ENCODE results near the gene MTMR12. TPM values are rescaled to one million over a fixed set of nuclear protein-coding genes. Genes with fewer than 3 reads are reported as not detected.

Gene MTMR12
- total and polyA plus RNA-seq, 2 donors (not counting 3 experiments of a cell fraction or from before 2014, with no cell fraction given) = 18.2 to 38.6 TPM

- Histone ChIP-seq H3K27ac (ENCODE audit: insufficient read depth, low read depth, low read length) (no peak overlapping the region), H4K20me1 (replicated peaks; ENCODE audit: control insufficient read depth, extremely low read depth, insufficient read depth, low read length) (no peaks in the 10 kb centered on the region), H3K9me3 (replicated peaks; ENCODE audit: control insufficient read depth, insufficient read depth, low read length) (no peaks in the 10 kb centered on the region), H3K9me1 (replicated peaks; ENCODE audit: control insufficient read depth, extremely low read depth, insufficient read depth, low read length) (no peaks in the 10 kb centered on the region), H3K36me3 (ENCODE audit: control insufficient read depth in 2 of 2, extremely low read depth in 1 of 2, insufficient read depth in 2 of 2, low read length in 2 of 2) (peaks cover 5 to 11% of the 10 kb centered on the region in 2 experiments), H3K27me3 (ENCODE audit: control insufficient read depth in 2 of 2, insufficient read depth in 2 of 2, low read length in 2 of 2) (no peaks in the 10 kb centered on the region), H3K4me1 (ENCODE audit: control insufficient read depth, extremely low read depth, insufficient read depth, low read length) (peaks cover 16% of the 10 kb centered on the region), H3K79me2 (ENCODE audit: control insufficient read depth, insufficient read depth, low read length) (no peaks in the 10 kb centered on the region), H3K9ac (replicated peaks; ENCODE audit: extremely low read depth, insufficient read depth, low read length) (no peak overlapping the region), H3K4me3 (replicated peaks in 1 of 3; ENCODE audit: insufficient read depth in 1 of 3, low read depth in 1 of 3, low read length in 3 of 3) (no peak overlapping the region), H2AFZ (ENCODE audit: low read depth, low read length) (no peak overlapping the region), H3K4me2 (ENCODE audit: insufficient read depth, low read length) (no peak overlapping the region)
- BruUV-seq (replicated peaks) = no TSS peak
- dilution Hi-C loops (cut with MboI; ENCODE audit: extremely low pct_ligation_motif_present, low sequenced_read_pairs) (no loop called here), intact Hi-C loops (cut with micrococcal nuclease) (loop anchor here (2.0 to 5.0 kb wide), 4 partner anchors 42 to 358 kb away; partner anchors contain the start of gene MTMR12)
- DNase-seq (ENCODE audit: low read depth, low spot score) = no peak
- FAIRE-seq = no peak
- ChIA-PET POLR2A (interaction anchor here (0.6 to 1.0 kb wide), 2 partner anchors 9 to 96 kb away, joined by 3 to 4 read pairs; no protein-coding TSS in a partner anchor), CTCF (interaction anchor here (0.9 to 10.1 kb wide), 19 partner anchors 9 to 357 kb away, joined by 3 to 325 read pairs (median 7); partner anchors contain the start of genes GOLPH3 and SUB1)
- TF ChIP-seq GATA2 (IDR thresholded peaks at IDR 0.05; ENCODE audit: insufficient read depth, insufficient read length, low read depth, low read length) (no peak), MYC (IDR thresholded peaks at IDR 0.05; ENCODE audit: low read depth, low read length) (no peak), JUN (IDR thresholded peaks at IDR 0.05; ENCODE audit: borderline replicate concordance, insufficient read depth, insufficient read length, low read depth) (no peak), EZH2 (IDR thresholded peaks at IDR 0.05; ENCODE audit: borderline replicate concordance, low read depth, low read length, severe bottlenecking) (no peak), POLR2A (IDR thresholded peaks at IDR 0.05; ENCODE audit: low read depth, low read length) (no peak), POLR2AphosphoS5 (IDR thresholded peaks at IDR 0.05; ENCODE audit: insufficient read depth, low read depth, low read length) (no peak), FOS (IDR thresholded peaks at IDR 0.05; ENCODE audit: borderline replicate concordance, insufficient read depth, low read length) (no peak)
- TF ChIP-seq, protein P1, sequence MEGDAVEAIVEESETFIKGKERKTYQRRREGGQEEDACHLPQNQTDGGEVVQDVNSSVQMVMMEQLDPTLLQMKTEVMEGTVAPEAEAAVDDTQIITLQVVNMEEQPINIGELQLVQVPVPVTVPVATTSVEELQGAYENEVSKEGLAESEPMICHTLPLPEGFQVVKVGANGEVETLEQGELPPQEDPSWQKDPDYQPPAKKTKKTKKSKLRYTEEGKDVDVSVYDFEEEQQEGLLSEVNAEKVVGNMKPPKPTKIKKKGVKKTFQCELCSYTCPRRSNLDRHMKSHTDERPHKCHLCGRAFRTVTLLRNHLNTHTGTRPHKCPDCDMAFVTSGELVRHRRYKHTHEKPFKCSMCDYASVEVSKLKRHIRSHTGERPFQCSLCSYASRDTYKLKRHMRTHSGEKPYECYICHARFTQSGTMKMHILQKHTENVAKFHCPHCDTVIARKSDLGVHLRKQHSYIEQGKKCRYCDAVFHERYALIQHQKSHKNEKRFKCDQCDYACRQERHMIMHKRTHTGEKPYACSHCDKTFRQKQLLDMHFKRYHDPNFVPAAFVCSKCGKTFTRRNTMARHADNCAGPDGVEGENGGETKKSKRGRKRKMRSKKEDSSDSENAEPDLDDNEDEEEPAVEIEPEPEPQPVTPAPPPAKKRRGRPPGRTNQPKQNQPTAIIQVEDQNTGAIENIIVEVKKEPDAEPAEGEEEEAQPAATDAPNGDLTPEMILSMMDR (IDR thresholded peaks at IDR 0.05; ENCODE audit: extremely low read depth in 1 of 2, insufficient read depth in 1 of 2, low read depth in 1 of 2, low read length in 2 of 2) = no peak
- TF ChIP-seq, protein P2, sequence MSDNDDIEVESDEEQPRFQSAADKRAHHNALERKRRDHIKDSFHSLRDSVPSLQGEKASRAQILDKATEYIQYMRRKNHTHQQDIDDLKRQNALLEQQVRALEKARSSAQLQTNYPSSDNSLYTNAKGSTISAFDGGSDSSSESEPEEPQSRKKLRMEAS (IDR thresholded peaks at IDR 0.05; ENCODE audit: insufficient read depth, insufficient read length) = no peak
These were observed 79.5 kb downstream of the MTMR12 start for GRCh38 chr5:32233220-32233695.
